Measurements from ENCODE around the gene SNTB2. TPM values are rescaled to one million over a fixed set of nuclear protein-coding genes. Genes with fewer than 3 reads are reported as not detected.

Gene SNTB2
- total RNA-seq, 1 donor from 2014 or later: 22.9 TPM

DNA sequence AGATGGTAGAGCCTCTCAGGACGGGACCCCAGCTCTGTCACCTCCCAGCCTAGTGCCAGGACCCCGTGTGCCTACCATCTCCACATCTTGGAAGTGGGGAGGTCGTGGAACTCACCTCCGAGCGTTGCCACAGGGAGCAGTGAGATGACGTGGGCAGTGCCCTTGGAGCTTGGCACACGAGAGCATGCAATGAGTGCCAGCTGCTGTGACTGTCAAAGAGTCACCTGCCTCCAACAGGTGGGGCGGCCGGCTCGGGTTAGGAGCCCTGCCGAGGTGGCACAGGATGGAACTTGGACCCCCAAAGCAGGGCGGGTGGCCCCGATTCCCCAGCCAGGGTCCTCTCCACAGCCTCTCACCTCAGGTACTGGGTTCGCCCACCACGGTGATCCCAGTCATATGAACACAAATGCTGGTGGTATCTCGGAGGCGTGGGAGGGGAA, 129.7 kb downstream of the SNTB2 start:
- H4K20me1 ChIP-seq (ENCODE audit: low read depth): peaks cover 28% of the 10 kb centered on the region

DNA sequence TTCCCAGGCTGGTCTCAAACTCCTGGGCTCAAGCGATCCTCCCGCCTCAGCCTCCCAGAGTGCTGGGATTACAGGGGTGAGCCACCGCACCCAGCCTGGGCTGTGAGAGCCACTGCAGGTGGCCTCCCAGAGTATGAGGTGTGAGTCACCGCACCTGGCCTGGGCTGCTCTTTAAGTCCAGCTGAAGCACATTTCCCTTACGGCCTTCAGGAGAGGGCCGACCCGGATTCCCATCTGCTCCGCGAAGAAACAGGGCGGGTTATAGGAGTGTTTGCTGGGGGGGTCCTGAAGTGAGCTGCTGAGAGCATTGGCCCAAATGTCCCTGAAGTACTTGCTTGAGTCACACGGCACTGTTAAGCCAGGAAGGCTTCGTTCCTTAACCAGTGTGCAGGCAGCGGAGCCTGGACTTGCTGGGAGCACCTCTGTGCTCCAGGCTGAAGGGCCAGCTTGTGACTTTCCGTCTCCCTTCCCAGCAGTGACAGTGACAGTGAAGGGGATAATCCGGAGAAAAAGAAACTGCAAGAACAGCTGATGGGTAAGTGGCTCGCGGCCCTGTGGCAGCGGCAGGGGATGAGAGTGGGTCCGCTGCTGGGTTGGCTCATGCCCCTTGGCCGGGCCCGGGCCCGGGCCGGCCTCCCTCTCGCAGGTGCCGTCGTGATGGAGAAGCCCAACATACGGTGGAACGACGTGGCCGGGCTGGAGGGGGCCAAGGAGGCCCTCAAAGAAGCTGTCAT, 131.4 kb downstream of the SNTB2 start:
- H3K27ac ChIP-seq: no peak overlapping the region
- no peak overlapping the region for H3K4me3 Mint-ChIP-seq
- H3K4me1 Mint-ChIP-seq: peaks cover under 1% of the 10 kb centered on the region
- no peak overlapping the region for H3K27ac Mint-ChIP-seq
- TF ChIP-seq, protein P1, sequence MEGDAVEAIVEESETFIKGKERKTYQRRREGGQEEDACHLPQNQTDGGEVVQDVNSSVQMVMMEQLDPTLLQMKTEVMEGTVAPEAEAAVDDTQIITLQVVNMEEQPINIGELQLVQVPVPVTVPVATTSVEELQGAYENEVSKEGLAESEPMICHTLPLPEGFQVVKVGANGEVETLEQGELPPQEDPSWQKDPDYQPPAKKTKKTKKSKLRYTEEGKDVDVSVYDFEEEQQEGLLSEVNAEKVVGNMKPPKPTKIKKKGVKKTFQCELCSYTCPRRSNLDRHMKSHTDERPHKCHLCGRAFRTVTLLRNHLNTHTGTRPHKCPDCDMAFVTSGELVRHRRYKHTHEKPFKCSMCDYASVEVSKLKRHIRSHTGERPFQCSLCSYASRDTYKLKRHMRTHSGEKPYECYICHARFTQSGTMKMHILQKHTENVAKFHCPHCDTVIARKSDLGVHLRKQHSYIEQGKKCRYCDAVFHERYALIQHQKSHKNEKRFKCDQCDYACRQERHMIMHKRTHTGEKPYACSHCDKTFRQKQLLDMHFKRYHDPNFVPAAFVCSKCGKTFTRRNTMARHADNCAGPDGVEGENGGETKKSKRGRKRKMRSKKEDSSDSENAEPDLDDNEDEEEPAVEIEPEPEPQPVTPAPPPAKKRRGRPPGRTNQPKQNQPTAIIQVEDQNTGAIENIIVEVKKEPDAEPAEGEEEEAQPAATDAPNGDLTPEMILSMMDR (IDR thresholded peaks at IDR 0.05): no peak
- TF ChIP-seq EZH2phosphoT487 (IDR thresholded peaks at IDR 0.05): no peak
- no peak for TF ChIP-seq EZH2 (IDR thresholded peaks at IDR 0.05)
- H3K36me3 ChIP-seq: no peaks in the 10 kb centered on the region
- peaks cover 35% of the 10 kb centered on the region for H4K20me1 ChIP-seq (ENCODE audit: low read depth)
- peaks cover 36% of the 10 kb centered on the region for H3K79me2 ChIP-seq (ENCODE audit: low read depth)
- no peaks in the 10 kb centered on the region for H3K4me1 ChIP-seq
- no peaks in the 10 kb centered on the region for H3K9me3 Mint-ChIP-seq
- no peak for DNase-seq (ENCODE audit: low spot score)
- no peaks in the 10 kb centered on the region for H3K9me3 ChIP-seq (ENCODE audit: low read depth)
- H3K4me3 ChIP-seq: no peak overlapping the region
- no peak overlapping the region for H3K9ac ChIP-seq
- H3K27me3 ChIP-seq: no peaks in the 10 kb centered on the region
- peaks cover 3% of the 10 kb centered on the region for H3K27me3 Mint-ChIP-seq (ENCODE audit: insufficient read depth, low read depth)
- no peak overlapping the region for H3K4me2 ChIP-seq
- peaks cover 33% of the 10 kb centered on the region for H3K36me3 Mint-ChIP-seq
- H3F3A ChIP-seq (ENCODE audit: low read depth): peaks cover 3% of the 10 kb centered on the region
- H2AFZ ChIP-seq (replicated peaks): no peak overlapping the region

More for the DNA sequence above, 129.7 kb downstream of the SNTB2 start:
- peaks cover 3% of the 10 kb centered on the region for H3F3A ChIP-seq (ENCODE audit: low read depth)
- TF ChIP-seq, protein P1 (IDR thresholded peaks at IDR 0.05): no peak
- TF ChIP-seq EZH2phosphoT487 (IDR thresholded peaks at IDR 0.05) (no peak), EZH2 (IDR thresholded peaks at IDR 0.05) (no peak)
- no peak overlapping the region for H3K4me2 ChIP-seq
- H3K9me3 Mint-ChIP-seq: no peaks in the 10 kb centered on the region
- no peak overlapping the region for H3K27ac ChIP-seq
- H3K9ac ChIP-seq: no peak overlapping the region
- no peaks in the 10 kb centered on the region for H3K9me3 ChIP-seq (ENCODE audit: low read depth)
- no peak overlapping the region for H3K4me3 ChIP-seq
- H3K4me1 Mint-ChIP-seq: peaks cover 9% of the 10 kb centered on the region
- H3K27me3 ChIP-seq: no peaks in the 10 kb centered on the region
- peaks cover 40% of the 10 kb centered on the region for H3K79me2 ChIP-seq (ENCODE audit: low read depth)
- no peak for DNase-seq (ENCODE audit: low spot score)
- no peak overlapping the region for H3K27ac Mint-ChIP-seq
- H3K4me1 ChIP-seq: no peaks in the 10 kb centered on the region
- H3K36me3 ChIP-seq: no peaks in the 10 kb centered on the region
- peaks cover 3% of the 10 kb centered on the region for H3K27me3 Mint-ChIP-seq (ENCODE audit: insufficient read depth, low read depth)
- H3K36me3 Mint-ChIP-seq: peaks cover 26% of the 10 kb centered on the region
- no peak overlapping the region for H3K4me3 Mint-ChIP-seq
- no peak overlapping the region for H2AFZ ChIP-seq (replicated peaks)

DNA sequence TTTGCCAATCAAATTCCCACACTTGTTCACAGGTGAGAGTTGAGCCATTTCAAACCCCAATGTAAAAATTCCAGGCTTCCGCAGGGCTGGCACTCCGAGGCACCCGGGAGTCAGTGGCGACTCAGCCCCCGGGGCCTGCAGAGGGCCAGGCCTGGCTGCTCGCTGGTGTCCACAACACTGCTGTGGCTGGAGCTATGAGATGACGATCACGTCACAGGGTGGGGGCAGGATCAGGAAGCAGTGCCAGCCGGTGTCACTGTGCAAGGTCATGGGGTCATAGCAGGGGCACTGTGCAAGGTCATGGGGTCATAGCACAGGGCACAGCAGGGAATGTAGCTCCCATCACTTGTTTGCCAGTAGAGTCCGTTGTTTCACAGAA, 131.9 kb downstream of the SNTB2 start:
- no peak overlapping the region for H3K4me3 Mint-ChIP-seq
- no peak overlapping the region for H3K4me3 ChIP-seq
- H3F3A ChIP-seq (ENCODE audit: low read depth): peaks cover 3% of the 10 kb centered on the region
- H2AFZ ChIP-seq (replicated peaks): no peak overlapping the region
- H3K4me1 Mint-ChIP-seq: no peaks in the 10 kb centered on the region
- no peak overlapping the region for H3K27ac ChIP-seq
- peaks cover 39% of the 10 kb centered on the region for H4K20me1 ChIP-seq (ENCODE audit: low read depth)
- no peak overlapping the region for H3K9ac ChIP-seq
- H3K9me3 Mint-ChIP-seq: no peaks in the 10 kb centered on the region
- H3K27me3 Mint-ChIP-seq (ENCODE audit: insufficient read depth, low read depth): peaks cover 3% of the 10 kb centered on the region
- no peaks in the 10 kb centered on the region for H3K4me1 ChIP-seq
- no peaks in the 10 kb centered on the region for H3K36me3 ChIP-seq
- TF ChIP-seq EZH2phosphoT487 (IDR thresholded peaks at IDR 0.05) (no peak), EZH2 (IDR thresholded peaks at IDR 0.05) (no peak)
- TF ChIP-seq, protein P1 (IDR thresholded peaks at IDR 0.05): no peak
- H3K27ac Mint-ChIP-seq: no peak overlapping the region
- peaks cover 31% of the 10 kb centered on the region for H3K36me3 Mint-ChIP-seq
- H3K4me2 ChIP-seq: no peak overlapping the region
- no peaks in the 10 kb centered on the region for H3K27me3 ChIP-seq
- H3K79me2 ChIP-seq (ENCODE audit: low read depth): peaks cover 34% of the 10 kb centered on the region
- H3K9me3 ChIP-seq (ENCODE audit: low read depth): no peaks in the 10 kb centered on the region
- DNase-seq (ENCODE audit: low spot score): no peak
